GM12878 (cell line): ENCODE results near the gene BLOC1S6. TPM values are rescaled to one million over a fixed set of nuclear protein-coding genes. Genes with fewer than 3 reads are reported as not detected.

Experiments
- ATAC-seq: fragments of 200-7000 bp; cut with Tn5 transposase; 3 replicates; pipeline ENCODE4 v1.9.1; 2020; ENCODE audit warnings: mild to moderate bottlenecking, moderate library complexity
- BruUV-seq: library from RNA; stranded (reverse); fragments of 400-500 nt; replicated peaks from 2 replicates; lab custom pipeline; 2021; lab: Mats Ljungman, UMichigan
- CTCF ChIA-PET: fragments of 300-600 bp; sonication (Branson Sonifier 250); formaldehyde crosslinking; extraction: SDS; loops from one replicate; lab custom pipeline; 2021; ENCODE audit warnings: inconsistent platforms; lab: Yijun Ruan, JAX
- POLR2A ChIA-PET: fragments of 350-600 bp; formaldehyde crosslinking; extraction: SDS; loops from one replicate; lab custom pipeline; 2021; ENCODE audit warnings: inconsistent platforms; lab: Charles Lee
- RAD21 ChIA-PET: fragments of 300-600 bp; sonication (Branson Sonifier 250); formaldehyde crosslinking; loops from one replicate; lab custom pipeline; 2023; ENCODE audit warnings: antibody characterized with exemption; ENCODE audit not compliant: unreplicated experiment; lab: Charles Lee
- SMC1A ChIA-PET: fragments of 300-600 bp; sonication (Branson Sonifier 250); formaldehyde crosslinking; loops from one replicate; lab custom pipeline; 2023; ENCODE audit not compliant: unreplicated experiment, uncharacterized antibody; lab: Charles Lee
- DNase-seq: peaks from one replicate; pipeline ENCODE4 v3.0.0-alpha.2; 2011; ENCODE audit warnings: low read depth, low spot score
- FAIRE-seq: peaks from 3 replicates; lab custom pipeline; 2011; peaks lifted over from hg19 to GRCh38; lab: Jason Lieb, UNC
- H2AFZ ChIP-seq: 2 replicates; pipeline ENCODE4 v1.6.0; 2011; ENCODE audit warnings: low read depth, low read length, control low read depth; ENCODE audit not compliant: control insufficient read depth
- H3K27ac ChIP-seq: 2 replicates; pipeline ENCODE4 v1.5.1; 2011; ENCODE audit warnings: control low read depth; ENCODE audit not compliant: control insufficient read depth, insufficient read depth
- H3K27me3 ChIP-seq, 2 experiments: replicated peaks in 1 of 2; 2 replicates each; pipeline versions ENCODE4 v1.6.0 to v1.6.1; 2011; ENCODE audit warnings: low read length in 1 of 2; ENCODE audit not compliant: control insufficient read depth in 2 of 2, insufficient read depth in 2 of 2
- H3K36me3 ChIP-seq, 2 experiments: 2 replicates each; pipeline ENCODE4 v1.5.1; 2011; ENCODE audit warnings: low read length in 1 of 2; ENCODE audit not compliant: control insufficient read depth in 2 of 2, insufficient read depth in 2 of 2
- H3K4me1 ChIP-seq: 2 replicates; pipeline ENCODE4 v1.6.1; 2011; ENCODE audit warnings: mild to moderate bottlenecking, low read length, moderate library complexity, mixed read lengths; ENCODE audit not compliant: control insufficient read depth, insufficient read depth
- H3K4me2 ChIP-seq: 2 replicates; pipeline ENCODE4 v1.6.0; 2011; ENCODE audit warnings: control low read depth; ENCODE audit not compliant: control insufficient read depth, insufficient read depth
- H3K4me3 ChIP-seq: fragments of 200-600 bp; sonication (generic); 2 replicates; pipeline ENCODE4 v1.5.1; 2016
- H3K79me2 ChIP-seq: 2 replicates; pipeline ENCODE4 v1.6.0; 2011; ENCODE audit warnings: low read length; ENCODE audit not compliant: control insufficient read depth, insufficient read depth
- H3K9ac ChIP-seq: 2 replicates; pipeline ENCODE4 v1.8.0; 2011; ENCODE audit warnings: low read length, control low read depth, mixed read lengths; ENCODE audit not compliant: control insufficient read depth, insufficient read depth
- H3K9me3 ChIP-seq: replicated peaks from 3 replicates; pipeline ENCODE4 v1.5.1; 2011; ENCODE audit warnings: mild to moderate bottlenecking, low read length; ENCODE audit not compliant: control insufficient read depth, insufficient read depth
- H4K20me1 ChIP-seq: 2 replicates; pipeline ENCODE4 v1.6.0; 2011; ENCODE audit not compliant: control insufficient read depth, insufficient read depth
- ASH2L ChIP-seq: fragments of 300-600, 200-600 bp; sonication (generic); IDR thresholded peaks from 2 replicates; pipeline ENCODE4 v1.6.1; 2017; ENCODE audit warnings: low read depth, mild to moderate bottlenecking, borderline replicate concordance
- ETV6 ChIP-seq, 2 experiments: fragments of 450-650 bp in 1 of 2; IDR thresholded peaks in 1 of 2; conservative IDR thresholded peaks in 1 of 2; 2 replicates each; pipeline ENCODE4 v1.6.1; 2014; ENCODE audit warnings: antibody characterized with exemption in 1 of 2, borderline replicate concordance in 1 of 2, low read depth in 1 of 2, mild to moderate bottlenecking in 1 of 2, moderate library complexity in 1 of 2
- NFIC ChIP-seq: IDR thresholded peaks from 2 replicates; pipeline ENCODE4 v1.6.1; 2012; ENCODE audit warnings: low read depth, mild to moderate bottlenecking, inconsistent platforms, low read length, moderate library complexity
- NFXL1 ChIP-seq: fragments of 450-650 bp; IDR thresholded peaks from 2 replicates; pipeline ENCODE4 v1.6.1; 2017; ENCODE audit warnings: antibody characterized with exemption, mild to moderate bottlenecking, borderline replicate concordance
- POLR2AphosphoS2 ChIP-seq: IDR thresholded peaks from 2 replicates; pipeline ENCODE4 v1.6.1; 2011; ENCODE audit warnings: low read depth, mild to moderate bottlenecking, low read length, improper control_type of control experiment, moderate library complexity
- STAT3 ChIP-seq: IDR thresholded peaks from 2 replicates; pipeline ENCODE4 v1.6.1; 2011; ENCODE audit warnings: low read depth, low read length, improper control_type of control experiment
- TBL1XR1 ChIP-seq: IDR thresholded peaks from 2 replicates; pipeline ENCODE4 v1.6.1; 2012; ENCODE audit warnings: low read depth, low read length, improper control_type of control experiment
- WGBS: methylation state at CpG from one replicate; pipeline ENCODE4 v1.1.6; 2016; ENCODE audit warnings: low lambda C conversion rate; ENCODE audit not compliant: insufficient replicate concordance, insufficient coverage; ENCODE audit errors: missing lambda C conversion rate; 5-methylcytosine and 5-hydroxymethylcytosine counted together
- in situ Hi-C: fragments of 300-500 bp; cut with MboI; formaldehyde crosslinking; loops from 9 replicates; pipeline ENCODE4 v1.14.3; 2018; ENCODE audit warnings: mixed read lengths
- intact Hi-C: fragments of 100-400 bp; cut with micrococcal nuclease; formaldehyde crosslinking; loops from one replicate; pipeline ENCODE4 v1.14.2; 2022; ENCODE audit not compliant: unreplicated experiment
- polyA plus RNA-seq, 11 experiments: library from polyadenylated mRNA; depleted of rRNA in 4 of 11; unstranded in 6 of 11; stranded (reverse) in 5 of 11; fragments of >200 nt; fragmentation: Nextera tagmentation in 4 of 11; fragmentation: Illumina TruSeq in 1 of 11; extraction: Ambion mirVana in 4 of 11; extraction: Trizol in 1 of 11; gene quantifications; 1 replicate in 1 of 11; 2 replicates in 10 of 11; pipeline versions ENCODE4 v1.2.1 to v1.2.3, GENCODE V29; 2011 to 2016; ENCODE audit warnings: inconsistent platforms in 2 of 11, missing spikeins in 2 of 11, low read depth in 1 of 11
- total RNA-seq, 4 experiments: library from RNA; depleted of rRNA in 3 of 4; stranded (reverse); fragments of >200 nt in 3 of 4; fragmentation: Illumina TruSeq in 1 of 4; extraction: Trizol in 1 of 4; gene quantifications; 2 replicates each; pipeline versions ENCODE4 v1.2.1 to v1.2.3, GENCODE V29; 2013 to 2021
- TF ChIP-seq, protein P1 (sequence below): fragments of 150-350 bp; IDR thresholded peaks from 2 replicates; pipeline ENCODE4 v1.6.1; 2016; ENCODE audit warnings: low read depth, low read length
- TF ChIP-seq, protein P2 (sequence below): fragments of 450-650 bp; IDR thresholded peaks from 2 replicates; pipeline ENCODE4 v1.6.1; 2017; ENCODE audit warnings: mild to moderate bottlenecking, moderate library complexity
- TF ChIP-seq, protein P3 (sequence below): IDR thresholded peaks from 2 replicates; pipeline ENCODE4 v1.6.1; 2011; ENCODE audit warnings: low read depth, mild to moderate bottlenecking, low read length, moderate library complexity, borderline replicate concordance; ENCODE audit errors: extremely low read depth
- TF ChIP-seq, protein P4 (sequence below): fragments of 450-650 bp; IDR thresholded peaks from 2 replicates; pipeline ENCODE4 v1.6.1; 2016; ENCODE audit warnings: mild to moderate bottlenecking
- TF ChIP-seq, protein P5 (sequence below): fragments of 450-650 bp; IDR thresholded peaks from 2 replicates; pipeline ENCODE4 v1.6.1; 2017; ENCODE audit warnings: antibody characterized with exemption, mild to moderate bottlenecking, moderate library complexity

The BLOC1S6 gene
- total and polyA plus RNA-seq, 10 of the 15 experiments (the other 5 are each of a cell fraction or from before 2014, with no cell fraction given) = 13.5 to 48.8 (median 32.7) TPM

DNA sequence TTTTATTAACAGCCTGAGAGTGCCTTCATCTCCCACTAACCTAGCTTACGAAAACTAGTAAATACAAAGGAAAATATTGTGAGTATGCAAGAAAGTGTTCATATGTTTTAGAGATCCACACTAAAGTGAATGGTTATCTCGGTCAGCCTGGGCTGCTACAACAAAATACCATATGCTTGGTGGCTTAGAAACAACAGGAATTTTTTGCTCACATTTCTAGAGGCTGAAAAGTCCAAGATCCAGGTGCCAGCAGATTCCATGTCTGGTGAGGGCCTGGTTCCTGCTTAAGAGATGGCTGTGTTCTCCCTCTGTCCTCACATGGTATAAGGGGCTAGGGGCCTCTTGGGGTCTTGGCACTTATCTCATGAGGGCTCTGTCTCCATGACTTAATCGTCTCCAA lies 44.1 kb upstream of the BLOC1S6 start:
- ATAC-seq (no peak), DNase-seq (no peak), FAIRE-seq (no peak)
- Histone ChIP-seq H3K4me2 (no peak overlapping the region), H2AFZ (no peak overlapping the region), H3K27me3 (no peaks in the 10 kb centered on the region), H4K20me1 (no peaks in the 10 kb centered on the region), H3K79me2 (no peaks in the 10 kb centered on the region), H3K9ac (no peak overlapping the region), H3K9me3 (no peaks in the 10 kb centered on the region), H3K4me1 (no peaks in the 10 kb centered on the region), H3K4me3 (no peak overlapping the region), H3K36me3 (no peaks in the 10 kb centered on the region), H3K27ac (no peak overlapping the region)
- RAD21 ChIA-PET = no interaction called here
- POLR2A ChIA-PET = no interaction called here
- no TSS peak for BruUV-seq
- intact Hi-C loops (no loop called here), in situ Hi-C loops (no loop called here)
- WGBS = 22% methylated on average over 3 of the region's 3 CpGs
- SMC1A ChIA-PET = interaction anchor here (0.6 kb wide), 1 partner anchor 8 kb away, joined by 3 read pairs; no protein-coding TSS in a partner anchor
- CTCF ChIA-PET = no interaction called here
- TF ChIP-seq ETV6 (conservative IDR thresholded peaks at IDR 0.05 in 1 of 2, IDR thresholded peaks at IDR 0.05 in 1 of 2; ENCODE audit: borderline replicate concordance in 1 of 2, low read depth in 1 of 2) = no peak
- TF ChIP-seq, protein P1, sequence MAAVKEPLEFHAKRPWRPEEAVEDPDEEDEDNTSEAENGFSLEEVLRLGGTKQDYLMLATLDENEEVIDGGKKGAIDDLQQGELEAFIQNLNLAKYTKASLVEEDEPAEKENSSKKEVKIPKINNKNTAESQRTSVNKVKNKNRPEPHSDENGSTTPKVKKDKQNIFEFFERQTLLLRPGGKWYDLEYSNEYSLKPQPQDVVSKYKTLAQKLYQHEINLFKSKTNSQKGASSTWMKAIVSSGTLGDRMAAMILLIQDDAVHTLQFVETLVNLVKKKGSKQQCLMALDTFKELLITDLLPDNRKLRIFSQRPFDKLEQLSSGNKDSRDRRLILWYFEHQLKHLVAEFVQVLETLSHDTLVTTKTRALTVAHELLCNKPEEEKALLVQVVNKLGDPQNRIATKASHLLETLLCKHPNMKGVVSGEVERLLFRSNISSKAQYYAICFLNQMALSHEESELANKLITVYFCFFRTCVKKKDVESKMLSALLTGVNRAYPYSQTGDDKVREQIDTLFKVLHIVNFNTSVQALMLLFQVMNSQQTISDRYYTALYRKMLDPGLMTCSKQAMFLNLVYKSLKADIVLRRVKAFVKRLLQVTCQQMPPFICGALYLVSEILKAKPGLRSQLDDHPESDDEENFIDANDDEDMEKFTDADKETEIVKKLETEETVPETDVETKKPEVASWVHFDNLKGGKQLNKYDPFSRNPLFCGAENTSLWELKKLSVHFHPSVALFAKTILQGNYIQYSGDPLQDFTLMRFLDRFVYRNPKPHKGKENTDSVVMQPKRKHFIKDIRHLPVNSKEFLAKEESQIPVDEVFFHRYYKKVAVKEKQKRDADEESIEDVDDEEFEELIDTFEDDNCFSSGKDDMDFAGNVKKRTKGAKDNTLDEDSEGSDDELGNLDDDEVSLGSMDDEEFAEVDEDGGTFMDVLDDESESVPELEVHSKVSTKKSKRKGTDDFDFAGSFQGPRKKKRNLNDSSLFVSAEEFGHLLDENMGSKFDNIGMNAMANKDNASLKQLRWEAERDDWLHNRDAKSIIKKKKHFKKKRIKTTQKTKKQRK = no peak
- TF ChIP-seq, protein P2, sequence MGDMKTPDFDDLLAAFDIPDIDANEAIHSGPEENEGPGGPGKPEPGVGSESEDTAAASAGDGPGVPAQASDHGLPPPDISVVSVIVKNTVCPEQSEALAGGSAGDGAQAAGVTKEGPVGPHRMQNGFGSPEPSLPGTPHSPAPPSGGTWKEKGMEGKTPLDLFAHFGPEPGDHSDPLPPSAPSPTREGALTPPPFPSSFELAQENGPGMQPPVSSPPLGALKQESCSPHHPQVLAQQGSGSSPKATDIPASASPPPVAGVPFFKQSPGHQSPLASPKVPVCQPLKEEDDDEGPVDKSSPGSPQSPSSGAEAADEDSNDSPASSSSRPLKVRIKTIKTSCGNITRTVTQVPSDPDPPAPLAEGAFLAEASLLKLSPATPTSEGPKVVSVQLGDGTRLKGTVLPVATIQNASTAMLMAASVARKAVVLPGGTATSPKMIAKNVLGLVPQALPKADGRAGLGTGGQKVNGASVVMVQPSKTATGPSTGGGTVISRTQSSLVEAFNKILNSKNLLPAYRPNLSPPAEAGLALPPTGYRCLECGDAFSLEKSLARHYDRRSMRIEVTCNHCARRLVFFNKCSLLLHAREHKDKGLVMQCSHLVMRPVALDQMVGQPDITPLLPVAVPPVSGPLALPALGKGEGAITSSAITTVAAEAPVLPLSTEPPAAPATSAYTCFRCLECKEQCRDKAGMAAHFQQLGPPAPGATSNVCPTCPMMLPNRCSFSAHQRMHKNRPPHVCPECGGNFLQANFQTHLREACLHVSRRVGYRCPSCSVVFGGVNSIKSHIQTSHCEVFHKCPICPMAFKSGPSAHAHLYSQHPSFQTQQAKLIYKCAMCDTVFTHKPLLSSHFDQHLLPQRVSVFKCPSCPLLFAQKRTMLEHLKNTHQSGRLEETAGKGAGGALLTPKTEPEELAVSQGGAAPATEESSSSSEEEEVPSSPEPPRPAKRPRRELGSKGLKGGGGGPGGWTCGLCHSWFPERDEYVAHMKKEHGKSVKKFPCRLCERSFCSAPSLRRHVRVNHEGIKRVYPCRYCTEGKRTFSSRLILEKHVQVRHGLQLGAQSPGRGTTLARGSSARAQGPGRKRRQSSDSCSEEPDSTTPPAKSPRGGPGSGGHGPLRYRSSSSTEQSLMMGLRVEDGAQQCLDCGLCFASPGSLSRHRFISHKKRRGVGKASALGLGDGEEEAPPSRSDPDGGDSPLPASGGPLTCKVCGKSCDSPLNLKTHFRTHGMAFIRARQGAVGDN = no peak
- TF ChIP-seq, protein P3, sequence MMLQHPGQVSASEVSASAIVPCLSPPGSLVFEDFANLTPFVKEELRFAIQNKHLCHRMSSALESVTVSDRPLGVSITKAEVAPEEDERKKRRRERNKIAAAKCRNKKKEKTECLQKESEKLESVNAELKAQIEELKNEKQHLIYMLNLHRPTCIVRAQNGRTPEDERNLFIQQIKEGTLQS = no peak
- TF ChIP-seq NFIC = no peak
- TF ChIP-seq ASH2L = no peak
- TF ChIP-seq, protein P4, sequence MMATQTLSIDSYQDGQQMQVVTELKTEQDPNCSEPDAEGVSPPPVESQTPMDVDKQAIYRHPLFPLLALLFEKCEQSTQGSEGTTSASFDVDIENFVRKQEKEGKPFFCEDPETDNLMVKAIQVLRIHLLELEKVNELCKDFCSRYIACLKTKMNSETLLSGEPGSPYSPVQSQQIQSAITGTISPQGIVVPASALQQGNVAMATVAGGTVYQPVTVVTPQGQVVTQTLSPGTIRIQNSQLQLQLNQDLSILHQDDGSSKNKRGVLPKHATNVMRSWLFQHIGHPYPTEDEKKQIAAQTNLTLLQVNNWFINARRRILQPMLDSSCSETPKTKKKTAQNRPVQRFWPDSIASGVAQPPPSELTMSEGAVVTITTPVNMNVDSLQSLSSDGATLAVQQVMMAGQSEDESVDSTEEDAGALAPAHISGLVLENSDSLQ = no peak
- TF ChIP-seq TBL1XR1 = no peak
- no peak for TF ChIP-seq NFXL1
- no peak for TF ChIP-seq STAT3
- TF ChIP-seq, protein P5, sequence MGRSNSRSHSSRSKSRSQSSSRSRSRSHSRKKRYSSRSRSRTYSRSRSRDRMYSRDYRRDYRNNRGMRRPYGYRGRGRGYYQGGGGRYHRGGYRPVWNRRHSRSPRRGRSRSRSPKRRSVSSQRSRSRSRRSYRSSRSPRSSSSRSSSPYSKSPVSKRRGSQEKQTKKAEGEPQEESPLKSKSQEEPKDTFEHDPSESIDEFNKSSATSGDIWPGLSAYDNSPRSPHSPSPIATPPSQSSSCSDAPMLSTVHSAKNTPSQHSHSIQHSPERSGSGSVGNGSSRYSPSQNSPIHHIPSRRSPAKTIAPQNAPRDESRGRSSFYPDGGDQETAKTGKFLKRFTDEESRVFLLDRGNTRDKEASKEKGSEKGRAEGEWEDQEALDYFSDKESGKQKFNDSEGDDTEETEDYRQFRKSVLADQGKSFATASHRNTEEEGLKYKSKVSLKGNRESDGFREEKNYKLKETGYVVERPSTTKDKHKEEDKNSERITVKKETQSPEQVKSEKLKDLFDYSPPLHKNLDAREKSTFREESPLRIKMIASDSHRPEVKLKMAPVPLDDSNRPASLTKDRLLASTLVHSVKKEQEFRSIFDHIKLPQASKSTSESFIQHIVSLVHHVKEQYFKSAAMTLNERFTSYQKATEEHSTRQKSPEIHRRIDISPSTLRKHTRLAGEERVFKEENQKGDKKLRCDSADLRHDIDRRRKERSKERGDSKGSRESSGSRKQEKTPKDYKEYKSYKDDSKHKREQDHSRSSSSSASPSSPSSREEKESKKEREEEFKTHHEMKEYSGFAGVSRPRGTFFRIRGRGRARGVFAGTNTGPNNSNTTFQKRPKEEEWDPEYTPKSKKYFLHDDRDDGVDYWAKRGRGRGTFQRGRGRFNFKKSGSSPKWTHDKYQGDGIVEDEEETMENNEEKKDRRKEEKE = no peak
- no peak for TF ChIP-seq POLR2AphosphoS2
